Measurements from ENCODE around the gene PLA2G5.

PLA2G5 gene

DNA sequence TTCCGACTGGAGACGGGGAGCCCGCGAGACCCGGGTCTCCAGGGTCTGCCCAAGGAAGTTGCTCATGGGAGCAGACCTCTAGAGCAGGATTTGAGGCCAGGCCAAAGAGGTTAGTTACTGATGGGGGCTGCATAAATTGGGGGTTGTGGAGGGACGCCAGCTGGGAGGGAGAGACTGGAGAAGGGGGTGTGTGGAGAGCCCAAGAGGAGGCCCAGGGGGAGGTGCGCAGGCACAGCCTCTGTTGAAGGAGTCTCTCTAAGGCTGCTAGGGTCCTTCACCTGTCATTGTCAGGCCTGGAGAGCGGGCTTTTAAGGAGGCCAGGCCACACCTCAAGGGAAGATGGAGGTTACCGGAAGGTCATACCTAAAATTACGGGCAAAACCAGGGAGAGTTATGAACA lies 363 bp downstream of the PLA2G5 start:
- no peak for DNase-seq

GRCh38 chr1:20071416-20071815 lies 1.4 kb downstream of the PLA2G5 start:
- DNase-seq: no peak

DNA sequence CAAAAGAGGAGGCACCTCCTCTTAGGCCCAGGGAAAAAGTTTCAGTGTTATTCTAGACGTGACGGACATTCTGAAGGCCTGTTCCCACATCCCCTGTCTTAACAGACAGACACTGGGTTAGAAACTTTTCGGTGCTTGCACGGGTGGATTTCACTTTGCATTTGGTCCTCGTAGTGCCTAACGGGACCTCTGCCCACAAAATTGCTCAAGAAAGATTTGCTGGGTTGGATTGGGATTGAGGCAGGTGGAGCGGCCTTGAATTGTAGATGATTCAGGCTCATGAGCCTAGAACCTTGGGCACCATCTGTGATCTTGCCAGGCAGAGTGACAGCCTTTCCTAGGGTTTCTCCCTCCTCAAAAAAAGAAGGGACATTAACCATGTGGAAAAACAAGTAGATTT lies 2.8 kb downstream of the PLA2G5 start:
- no peak for DNase-seq

DNA sequence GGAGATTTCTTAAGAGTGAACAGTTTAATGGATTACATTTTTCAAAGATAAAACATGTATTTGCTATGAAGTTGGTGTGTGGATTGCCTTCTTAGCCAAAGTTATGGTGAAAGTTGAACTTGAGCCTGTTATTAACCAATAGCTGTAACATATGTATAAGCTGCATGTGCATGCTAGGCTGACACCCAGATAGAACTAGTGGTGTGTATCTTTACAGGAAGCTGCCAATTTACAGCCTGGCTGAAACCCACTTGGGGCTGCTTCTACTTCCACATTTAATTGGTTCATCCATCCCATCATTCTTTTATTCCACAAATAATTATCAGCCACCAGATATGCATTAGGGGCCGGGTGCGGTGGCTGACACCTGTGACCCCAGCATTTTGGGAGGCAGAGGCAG lies 3.3 kb downstream of the PLA2G5 start:
- DNase-seq: no peak

GRCh38 chr1:20074055-20074724 lies 4.2 kb downstream of the PLA2G5 start:
- no peak for DNase-seq

- no peak for DNase-seq
Observed at GRCh38 chr1:20074725-20075171, 4.8 kb downstream of the PLA2G5 start.

GRCh38 chr1:20075345-20075744 lies 5.4 kb downstream of the PLA2G5 start:
- DNase-seq: no peak

DNA sequence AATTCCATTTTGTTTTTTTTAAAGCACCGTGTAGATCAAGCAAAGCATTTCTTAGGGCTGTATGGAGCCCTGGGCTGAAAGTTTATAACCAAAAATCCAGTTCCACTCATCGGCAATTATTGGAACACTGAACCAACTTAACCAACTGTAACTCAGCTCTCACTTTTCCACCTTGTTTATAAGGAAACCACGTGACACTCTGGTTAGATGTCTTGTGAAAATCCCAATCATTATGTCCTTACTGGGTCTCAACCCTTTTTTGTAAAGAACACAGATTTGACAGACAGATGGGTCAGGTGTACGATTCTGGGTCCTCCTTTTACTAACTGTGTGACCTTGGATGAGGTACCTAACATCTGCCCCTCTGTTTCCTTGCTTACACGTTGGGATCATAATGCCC lies 6.2 kb downstream of the PLA2G5 start:
- no peak for DNase-seq

GRCh38 chr1:20076710-20077461 lies 6.9 kb downstream of the PLA2G5 start:
- no peak for DNase-seq

GRCh38 chr1:20078171-20078651 lies 8.2 kb downstream of the PLA2G5 start:
- DNase-seq: no peak

GRCh38 chr1:20078711-20079110 lies 8.7 kb downstream of the PLA2G5 start:
- DNase-seq: no peak

- DNase-seq: no peak
Observed at GRCh38 chr1:20079661-20080305, 9.8 kb downstream of the PLA2G5 start.

DNA sequence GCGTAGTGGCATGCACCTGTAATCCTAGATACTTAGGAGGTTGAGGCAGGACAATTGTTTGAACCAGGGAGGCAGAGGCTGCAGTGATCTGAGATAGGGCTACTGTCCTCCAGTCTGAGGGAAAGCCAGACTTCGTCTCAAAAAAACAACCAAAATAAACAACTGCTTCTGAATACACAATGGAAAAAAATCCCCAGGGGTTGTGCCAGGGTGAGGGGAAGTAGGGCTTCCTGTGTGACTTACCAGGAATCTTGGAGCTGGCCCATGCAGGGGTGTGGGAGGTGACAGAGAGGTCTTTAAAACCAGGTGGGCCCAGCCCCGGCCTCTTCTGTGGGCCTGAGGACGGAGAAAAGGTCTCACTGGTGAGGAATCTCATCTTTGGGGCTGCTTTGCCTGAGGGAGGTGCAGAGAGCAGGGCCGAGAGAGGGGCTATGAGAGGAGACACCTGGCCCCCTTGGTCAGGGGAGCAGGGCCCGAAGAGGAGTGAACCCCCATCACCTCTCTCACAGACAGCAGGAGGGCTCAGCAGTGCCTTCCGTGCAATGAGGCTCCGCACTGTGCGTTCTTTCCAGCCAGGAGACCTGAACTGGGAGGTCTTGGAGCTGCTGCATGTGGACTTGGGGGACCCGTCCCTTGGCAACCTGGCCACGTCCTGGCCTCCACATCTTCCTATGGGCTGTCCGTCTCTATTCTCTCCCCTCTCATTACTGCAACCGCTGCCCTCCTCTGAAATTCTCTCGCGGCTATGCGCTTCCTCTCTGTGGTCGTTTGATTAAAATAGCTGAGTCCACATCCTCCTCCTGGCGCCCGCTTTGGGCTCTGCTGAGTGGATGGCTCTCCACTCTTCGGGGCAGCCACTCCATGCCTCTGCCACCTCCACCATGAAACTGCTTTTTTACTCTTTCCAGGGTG lies 10.7 kb downstream of the PLA2G5 start:
- DNase-seq: no peak

- no peak for DNase-seq
Observed at GRCh38 chr1:20081353-20081810, 11.4 kb downstream of the PLA2G5 start.

- DNase-seq: no peak
Observed at GRCh38 chr1:20082772-20083171, 12.8 kb downstream of the PLA2G5 start.

DNA sequence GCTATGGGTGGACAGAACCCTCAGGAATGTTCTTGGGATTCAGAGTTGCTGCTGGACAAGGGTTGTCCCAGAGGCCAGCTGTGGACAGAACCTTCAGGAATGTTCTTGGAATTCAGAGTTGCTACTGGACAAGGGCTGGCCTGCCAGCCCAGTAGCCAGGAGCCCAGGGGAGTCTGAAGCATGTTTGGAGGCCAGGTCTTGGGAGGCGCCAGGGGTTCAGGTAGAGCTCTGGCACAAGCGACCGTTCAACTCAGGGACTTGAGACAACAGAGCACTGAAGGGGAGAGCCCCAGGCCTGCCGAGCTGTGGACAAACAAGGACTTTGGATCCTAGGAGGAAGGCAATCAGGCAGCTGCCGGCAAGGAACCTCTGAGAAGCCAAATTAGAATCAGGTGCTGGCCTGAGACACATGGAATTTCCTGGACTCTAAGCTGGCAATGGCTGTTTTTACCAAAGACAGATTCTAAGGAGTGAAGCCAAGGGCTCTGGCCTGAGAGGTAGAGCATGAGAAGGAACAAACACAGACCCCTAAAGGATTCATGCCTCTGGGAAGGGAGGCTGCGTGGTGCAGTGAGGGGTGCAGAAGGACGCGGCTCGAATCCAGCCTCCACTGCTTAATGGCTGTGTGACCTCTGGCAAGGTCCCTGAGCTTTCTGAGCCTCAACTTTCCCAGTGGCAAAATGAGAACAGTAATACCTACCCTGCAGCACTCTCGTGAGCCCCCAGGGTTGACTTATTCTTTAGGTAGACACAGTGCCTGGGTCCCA lies 13.4 kb downstream of the PLA2G5 start:
- no peak for DNase-seq

DNA sequence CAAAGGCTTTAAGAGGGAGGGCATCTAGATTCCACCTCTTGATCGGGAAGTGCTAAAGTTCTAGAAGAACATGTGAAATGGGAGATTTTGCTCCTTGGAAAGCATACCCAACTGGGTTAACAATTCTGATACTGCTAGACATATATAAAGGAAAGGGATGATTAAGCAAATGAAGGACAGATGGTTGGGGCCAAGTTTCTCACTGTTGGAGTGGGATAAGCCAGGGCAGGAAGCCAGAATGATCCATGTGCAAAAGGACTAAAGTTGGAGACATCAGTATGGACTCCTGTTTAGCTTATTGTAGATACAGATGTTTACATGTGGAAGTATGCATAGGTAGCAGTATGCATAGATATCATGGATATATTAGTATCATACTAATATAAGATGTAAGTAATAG lies 16.8 kb downstream of the PLA2G5 start:
- no peak for DNase-seq

- no peak for DNase-seq
Observed at GRCh38 chr1:20087668-20088067, 17.7 kb downstream of the PLA2G5 start.

- no peak for DNase-seq
Observed at GRCh38 chr1:20089328-20090077, 19.5 kb downstream of the PLA2G5 start.

DNA sequence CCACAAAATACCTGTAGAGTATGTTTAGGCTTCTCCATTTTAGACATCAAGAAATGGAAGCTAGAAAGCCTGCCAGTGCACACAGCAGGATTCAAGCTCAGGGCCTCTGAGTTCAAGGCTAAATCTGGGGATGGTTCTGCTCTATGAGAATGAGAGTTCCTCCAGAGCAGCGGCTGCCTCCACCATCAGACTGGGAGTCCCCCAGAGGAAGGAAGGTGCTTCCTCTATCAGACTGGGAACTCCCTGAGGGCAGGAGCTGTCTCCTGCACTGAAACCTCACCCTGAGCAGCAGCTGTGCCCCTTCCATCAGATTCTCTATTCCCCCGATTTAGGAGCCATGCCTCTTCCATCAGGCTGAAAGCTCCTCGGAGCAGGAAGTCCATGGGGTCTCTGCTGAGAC lies 20.1 kb downstream of the PLA2G5 start:
- DNase-seq: no peak

DNA sequence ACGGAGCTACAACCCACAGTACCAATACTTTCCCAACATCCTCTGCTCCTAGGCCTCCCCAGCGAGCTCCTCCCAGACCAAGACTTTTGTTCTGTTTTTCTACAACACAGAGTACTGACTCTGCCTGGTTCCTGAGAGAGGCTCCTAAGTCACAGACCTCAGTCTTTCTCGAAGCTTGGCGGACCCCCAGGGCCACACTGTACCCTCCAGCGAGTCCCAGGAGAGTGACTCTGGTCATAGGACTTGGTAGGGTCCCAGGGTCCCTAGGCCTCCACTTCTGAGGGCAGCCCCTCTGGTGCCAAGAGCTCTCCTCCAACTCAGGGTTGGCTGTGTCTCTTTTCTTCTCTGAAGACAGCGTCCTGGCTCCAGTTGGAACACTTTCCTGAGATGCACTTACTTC lies 20.6 kb downstream of the PLA2G5 start:
- no peak for DNase-seq

All from stimulated activated CD4-positive, alpha-beta T cell treated with anti-CD3 and anti-CD28 coated beads, Interleukin-12 subunit alpha, Interleukin-12 subunit beta, amount 100 ng/mL, for 4 hours (primary cell).